Endometrial microvascular endothelial cells (primary cell): ENCODE results near the gene FXYD3. TPM values are rescaled to one million over a fixed set of nuclear protein-coding genes. Genes with fewer than 3 reads are reported as not detected.

Source experiments
- in situ Hi-C: cut with HindIII; loops from 2 replicates; pipeline ENCODE4 v1.10.0; 2017; ENCODE audit warnings: low sequenced_read_pairs, low pct_unique_long_range_greater_than_20kb; ENCODE audit errors: inconsistent ontology term
- total RNA-seq: library from RNA; depleted of rRNA; stranded (reverse); fragments of >200 nt; gene quantifications from one replicate; pipeline ENCODE4 v1.2.3, GENCODE V29; 2015; ENCODE audit errors: inconsistent ontology term

Gene FXYD3, protein sequence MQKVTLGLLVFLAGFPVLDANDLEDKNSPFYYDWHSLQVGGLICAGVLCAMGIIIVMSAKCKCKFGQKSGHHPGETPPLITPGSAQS
- total RNA-seq: not detected

DNA sequence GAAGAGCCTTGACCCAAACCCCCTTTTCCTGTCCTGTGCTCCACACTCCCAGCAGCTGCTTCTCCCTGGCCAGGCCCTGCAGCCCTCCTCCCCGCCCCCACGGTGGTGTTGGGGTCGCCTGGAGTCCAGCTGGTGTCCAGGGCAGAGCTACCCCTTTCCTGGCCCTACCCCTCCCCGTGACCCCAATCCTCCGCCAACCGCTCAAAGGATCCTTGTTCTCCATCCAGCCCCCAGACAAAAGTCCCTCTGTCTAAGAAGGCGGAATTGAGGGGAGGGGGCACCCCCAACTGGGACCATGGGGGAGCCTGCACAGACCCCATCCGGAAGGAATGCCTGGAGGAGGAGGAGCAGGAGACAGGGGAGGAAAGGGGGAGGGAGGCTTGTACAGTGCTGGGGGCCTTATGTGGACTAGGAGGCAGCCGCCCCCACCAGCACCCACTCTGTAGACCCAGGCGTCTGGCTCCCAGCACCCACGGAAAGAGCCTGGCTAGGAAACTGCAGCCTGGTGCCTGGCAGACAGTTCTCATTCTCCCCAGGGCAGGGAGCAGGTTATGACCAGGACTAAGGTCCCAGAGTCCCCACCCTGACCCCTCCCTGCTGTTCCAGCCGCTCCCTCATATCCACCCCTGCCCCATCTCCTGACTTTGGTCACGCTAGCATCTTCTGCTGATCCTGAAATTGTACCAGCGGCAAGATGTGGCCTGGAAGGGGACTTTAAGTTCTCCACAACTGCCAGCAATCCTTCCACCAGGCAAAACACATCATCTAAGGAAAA lies at the start of gene FXYD3:
FXYD3 (plus strand) TSS at position 647 of the 775 bp plus-strand sequence. CDS start 3,554 bp downstream, outside the sequence.
- in situ Hi-C loops: no loop called here

DNA sequence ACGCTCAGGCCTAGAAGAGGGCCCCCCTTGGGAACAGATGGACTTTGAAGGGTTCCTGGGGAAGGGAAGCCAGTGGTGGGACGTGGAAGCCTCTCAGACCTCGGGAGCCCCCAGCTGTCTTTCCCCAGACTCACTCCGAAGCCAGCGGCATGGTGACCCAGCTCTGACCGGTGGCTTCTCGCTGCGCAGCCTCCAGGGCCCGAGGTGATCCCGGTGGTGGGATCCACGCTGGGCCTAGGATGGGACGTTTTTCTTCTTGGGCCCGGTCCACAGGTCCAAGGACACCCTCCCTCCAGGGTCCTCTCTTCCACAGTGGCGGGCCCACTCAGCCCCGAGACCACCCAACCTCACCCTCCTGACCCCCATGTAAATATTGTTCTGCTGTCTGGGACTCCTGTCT lies 49.5 kb upstream of the FXYD3 start:
- in situ Hi-C loops: no loop called here

DNA sequence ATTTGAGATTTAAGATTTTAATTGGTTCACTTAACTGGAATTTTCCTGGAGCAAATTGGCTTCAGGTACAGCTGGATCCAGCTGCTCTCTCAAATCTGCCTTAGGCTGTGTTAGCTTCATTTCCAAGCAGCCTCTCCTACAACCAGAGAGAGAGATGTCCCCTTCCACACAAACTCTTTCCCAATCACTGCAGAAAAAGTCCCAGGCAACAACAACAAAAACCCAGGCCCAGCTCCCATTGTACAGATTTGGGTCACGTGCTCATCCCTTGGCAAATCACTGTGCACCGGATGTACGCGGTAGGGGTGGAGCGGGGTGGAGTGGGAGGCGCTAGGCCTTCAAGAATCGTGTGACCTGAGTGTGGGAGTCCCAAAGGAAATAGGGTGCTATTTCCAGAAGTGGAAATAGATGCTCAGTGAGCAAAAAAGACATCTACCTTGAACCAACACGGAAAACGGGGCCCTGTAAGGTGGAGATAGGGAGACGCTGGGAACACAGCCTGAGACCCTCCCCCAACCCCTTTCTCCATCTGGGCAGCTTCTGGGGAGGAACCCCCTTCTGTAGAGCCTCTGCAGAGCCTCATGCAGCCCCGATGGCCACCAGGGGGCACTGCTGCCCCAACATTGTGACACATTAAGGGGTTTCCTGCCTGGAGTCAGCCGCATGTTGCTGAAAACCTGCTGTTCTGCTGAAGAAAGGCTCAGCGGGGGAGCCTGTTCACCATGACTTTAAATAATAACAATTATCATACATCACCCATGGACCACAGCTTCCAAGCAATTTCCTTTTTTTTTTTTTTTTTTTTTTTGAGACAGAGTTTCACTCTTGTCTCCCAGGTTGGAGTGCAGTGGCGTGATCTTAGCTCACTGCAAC lies 48.7 kb upstream of the FXYD3 start:
- in situ Hi-C loops: no loop called here

DNA sequence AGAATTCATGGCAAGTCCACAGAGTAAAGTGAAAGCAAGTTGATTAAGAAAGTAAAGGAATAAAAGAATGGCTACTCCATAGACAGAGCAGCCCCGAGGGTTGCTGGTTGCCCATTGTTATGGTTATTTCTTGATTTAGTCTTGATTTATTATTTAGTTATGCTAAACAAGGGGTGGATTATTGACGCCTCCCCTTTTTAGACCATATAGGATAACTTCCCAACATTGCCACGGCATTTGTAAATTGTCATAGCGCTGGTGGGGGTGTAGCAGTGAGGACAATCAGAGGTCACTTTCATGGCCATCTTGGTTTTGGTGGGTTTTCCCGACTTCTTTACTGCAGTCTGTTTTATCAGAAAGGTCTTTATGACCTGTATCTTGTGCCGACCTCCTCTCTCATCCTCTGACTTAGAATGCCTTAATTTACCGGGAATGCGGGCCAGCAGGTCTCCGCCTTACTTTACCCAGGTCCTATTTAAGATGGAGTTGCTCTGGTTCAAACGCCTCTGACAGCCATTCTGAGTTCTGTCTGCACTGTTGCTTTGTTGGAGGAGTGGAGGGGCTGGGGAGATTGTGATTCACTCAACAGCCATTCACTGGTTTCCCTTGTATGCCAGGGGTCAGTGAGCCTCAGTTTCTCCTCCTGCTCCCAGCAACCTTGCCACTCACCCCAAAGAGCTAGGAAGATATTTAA lies 46.5 kb upstream of the FXYD3 start:
- in situ Hi-C loops: no loop called here

DNA sequence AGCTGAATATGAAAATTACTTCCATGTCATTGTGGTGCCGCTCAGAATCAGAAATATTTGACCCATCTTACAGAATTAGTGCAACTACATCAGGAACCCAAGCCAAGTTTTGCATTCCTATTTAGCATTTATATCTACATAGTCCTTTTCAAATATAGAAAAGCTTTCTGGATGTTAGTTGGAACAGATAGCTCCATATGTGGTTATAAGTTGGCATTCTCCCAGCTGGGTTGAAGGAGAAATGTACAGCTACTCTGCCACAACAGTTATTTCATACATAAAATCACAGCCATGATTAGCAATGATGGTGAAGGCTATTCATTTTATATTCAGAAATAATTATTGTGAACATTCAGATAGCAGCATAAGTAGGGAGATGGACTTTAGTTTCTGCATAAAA lies 45.9 kb upstream of the FXYD3 start:
- in situ Hi-C loops: no loop called here

DNA sequence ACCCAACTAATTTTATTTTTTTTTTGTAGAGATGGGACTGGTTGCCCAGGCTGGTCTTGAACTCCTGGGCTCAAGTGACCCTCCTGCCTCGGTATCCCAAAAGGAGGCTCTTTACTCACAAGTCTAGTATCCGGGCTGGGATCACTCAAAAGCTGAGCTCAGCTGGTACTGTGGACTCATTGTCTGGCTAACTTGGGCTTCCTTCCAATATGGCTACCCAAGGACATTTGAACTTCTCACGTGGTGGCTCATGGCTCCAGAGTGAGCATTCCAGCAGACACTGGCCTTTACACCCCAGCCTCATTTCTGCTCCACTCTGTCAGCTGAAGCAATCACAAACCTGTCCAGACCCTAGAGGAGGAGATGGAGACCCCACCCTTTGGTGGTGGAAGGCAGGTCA lies 45.2 kb upstream of the FXYD3 start:
- in situ Hi-C loops: no loop called here

DNA sequence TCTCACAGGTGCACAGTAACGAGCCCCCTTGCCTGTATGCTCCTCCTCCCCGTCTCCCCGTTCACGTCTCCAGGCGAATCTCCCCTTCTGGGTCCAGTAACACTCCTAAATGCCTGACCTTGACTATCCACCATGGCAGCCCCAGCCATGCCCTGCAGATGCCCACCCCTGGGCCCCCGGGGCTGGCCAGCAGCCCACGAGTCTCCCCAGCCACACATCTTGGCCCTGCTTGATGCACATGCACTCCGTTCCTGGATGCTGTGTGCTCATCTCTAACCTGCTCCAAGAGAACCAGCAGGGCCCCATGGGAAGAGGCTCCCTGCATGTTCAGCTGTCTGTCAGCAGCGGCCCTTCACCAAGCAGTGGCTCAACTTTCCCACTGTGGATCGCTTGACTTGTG lies 42.1 kb upstream of the FXYD3 start:
- in situ Hi-C loops: no loop called here

DNA sequence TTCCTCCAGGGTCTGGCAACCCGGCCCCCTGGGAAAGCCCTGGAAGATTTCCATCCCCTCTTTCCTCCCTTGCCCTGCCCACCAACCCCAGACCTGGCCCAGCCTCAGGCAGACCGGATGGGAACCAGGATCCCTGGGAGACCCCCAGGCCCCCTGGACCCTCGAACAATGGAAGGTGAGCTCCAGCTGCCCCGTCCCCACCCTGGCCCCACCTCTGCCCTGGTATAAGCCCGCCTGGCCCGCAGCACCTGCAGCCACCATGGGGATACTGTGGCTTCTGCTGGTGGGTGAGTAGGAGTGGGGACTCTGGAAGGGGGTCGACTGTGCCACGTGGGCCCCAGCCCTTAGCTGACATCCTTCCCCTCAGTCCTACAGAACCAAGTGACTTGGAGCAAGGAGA lies 41.7 kb upstream of the FXYD3 start:
- in situ Hi-C loops: no loop called here

DNA sequence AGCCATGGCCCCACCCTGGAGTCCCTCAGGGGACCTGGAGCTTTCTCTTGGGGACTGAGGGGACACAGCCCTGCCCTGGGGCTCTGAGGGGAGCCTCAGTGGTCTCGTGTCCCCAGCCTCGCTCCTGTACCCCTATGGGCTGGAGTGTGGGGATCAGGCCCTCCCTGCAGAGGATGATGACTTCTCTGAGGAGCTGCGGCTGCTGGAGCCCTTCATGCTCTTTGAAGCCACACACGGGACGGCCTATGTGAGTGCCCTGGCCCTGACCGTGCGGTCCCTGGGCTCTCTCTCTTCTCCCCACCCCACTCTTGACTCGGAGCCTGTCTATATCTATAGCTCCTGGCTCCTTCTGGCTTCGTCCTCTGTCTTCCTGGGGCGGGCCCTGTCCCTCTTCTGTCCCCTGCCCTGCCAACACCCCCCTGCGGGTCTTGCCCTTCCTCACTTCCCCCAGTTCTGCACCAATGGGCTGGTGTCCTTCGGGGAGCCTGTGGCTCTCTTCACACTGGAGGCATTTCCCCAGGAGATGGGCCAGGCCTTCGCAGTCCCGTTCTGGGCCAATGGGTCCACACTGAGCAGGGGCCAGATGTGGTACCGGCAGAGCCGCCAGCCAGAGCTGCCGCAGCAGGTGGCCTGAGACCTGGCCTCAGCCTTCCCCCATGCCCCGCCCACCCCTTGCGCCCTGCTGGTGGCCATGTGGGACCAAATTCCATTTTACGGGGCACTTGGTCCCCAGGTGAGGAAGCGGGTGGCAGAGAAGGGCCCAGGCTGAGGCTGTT lies 41.0 kb upstream of the FXYD3 start:
- in situ Hi-C loops: no loop called here

DNA sequence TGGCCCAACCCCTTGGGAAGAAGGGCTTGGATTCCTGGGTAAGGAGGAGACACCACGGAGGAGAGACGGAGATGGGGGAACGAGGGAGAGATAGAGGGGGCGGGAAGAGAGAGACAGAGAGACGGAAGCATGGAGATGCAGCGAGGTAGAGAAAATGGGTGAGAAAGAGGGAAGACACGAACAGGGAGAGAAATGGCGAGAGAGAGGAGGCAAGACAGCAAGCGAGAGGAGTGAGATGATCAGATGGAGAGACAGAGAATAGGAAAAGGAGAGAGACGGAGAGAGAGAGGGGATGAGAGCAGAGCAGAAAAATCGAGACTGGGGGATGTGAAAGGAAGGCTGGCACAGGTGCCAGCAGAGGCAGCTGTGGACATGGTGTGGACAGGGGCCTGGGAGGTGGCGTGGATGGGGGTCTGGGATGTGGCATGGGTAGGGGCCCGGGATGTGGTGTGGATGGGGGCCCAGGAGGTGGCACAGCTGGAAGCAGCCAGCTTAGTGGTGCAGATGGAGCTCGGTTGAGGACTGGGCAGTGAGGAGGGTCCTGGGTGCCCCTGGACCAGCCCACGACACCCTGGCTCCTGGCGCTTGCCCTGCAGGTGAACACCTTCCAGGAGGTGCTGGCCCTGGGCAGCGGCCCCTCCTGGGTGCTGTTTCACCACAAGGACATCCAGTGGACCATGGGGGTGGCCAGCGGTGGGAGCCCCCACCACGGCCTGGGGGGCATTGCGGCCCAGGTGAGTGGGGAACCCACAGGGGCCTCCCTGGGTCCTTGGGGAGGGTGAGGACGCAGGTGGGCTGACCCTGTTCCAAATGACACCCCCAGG lies 40.2 kb upstream of the FXYD3 start:
- in situ Hi-C loops: no loop called here

DNA sequence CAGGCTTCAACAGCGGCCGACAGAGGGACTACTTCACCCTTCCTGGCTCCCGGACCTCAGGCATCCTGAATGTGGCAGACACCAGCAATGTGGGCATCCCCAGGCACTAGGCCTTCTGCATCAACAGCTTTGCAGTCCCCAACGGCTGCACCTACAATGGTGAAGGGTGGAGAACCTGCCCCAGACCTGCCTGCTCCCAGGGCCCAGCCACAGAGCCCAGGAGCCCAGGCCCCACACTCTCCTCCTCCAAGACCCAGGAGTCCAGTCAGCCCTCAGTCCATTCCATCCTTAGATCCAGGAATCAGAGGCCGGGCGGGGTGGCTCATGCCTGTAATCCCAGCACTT lies 39.6 kb upstream of the FXYD3 start:
- in situ Hi-C loops: no loop called here

DNA sequence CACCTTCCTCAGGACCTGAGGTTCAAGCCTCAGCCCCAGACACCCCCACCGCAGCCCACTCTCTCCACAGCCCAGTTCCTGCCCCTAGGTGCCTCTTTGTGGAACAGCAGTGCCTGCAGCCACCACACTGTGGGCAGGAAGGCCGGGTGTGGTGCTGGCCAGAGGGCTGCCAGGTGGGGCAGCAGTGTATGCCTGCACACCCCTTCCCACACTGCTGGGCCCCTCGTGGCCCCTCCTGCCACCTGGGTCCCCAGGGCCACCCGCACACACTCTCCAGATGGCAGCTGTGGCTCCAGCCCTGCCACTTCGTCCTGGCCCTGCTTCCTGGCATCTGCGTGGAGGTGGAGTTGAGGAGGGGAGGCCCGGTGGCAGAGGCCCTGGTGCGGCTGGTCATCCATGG lies 39.0 kb upstream of the FXYD3 start:
- in situ Hi-C loops: no loop called here

DNA sequence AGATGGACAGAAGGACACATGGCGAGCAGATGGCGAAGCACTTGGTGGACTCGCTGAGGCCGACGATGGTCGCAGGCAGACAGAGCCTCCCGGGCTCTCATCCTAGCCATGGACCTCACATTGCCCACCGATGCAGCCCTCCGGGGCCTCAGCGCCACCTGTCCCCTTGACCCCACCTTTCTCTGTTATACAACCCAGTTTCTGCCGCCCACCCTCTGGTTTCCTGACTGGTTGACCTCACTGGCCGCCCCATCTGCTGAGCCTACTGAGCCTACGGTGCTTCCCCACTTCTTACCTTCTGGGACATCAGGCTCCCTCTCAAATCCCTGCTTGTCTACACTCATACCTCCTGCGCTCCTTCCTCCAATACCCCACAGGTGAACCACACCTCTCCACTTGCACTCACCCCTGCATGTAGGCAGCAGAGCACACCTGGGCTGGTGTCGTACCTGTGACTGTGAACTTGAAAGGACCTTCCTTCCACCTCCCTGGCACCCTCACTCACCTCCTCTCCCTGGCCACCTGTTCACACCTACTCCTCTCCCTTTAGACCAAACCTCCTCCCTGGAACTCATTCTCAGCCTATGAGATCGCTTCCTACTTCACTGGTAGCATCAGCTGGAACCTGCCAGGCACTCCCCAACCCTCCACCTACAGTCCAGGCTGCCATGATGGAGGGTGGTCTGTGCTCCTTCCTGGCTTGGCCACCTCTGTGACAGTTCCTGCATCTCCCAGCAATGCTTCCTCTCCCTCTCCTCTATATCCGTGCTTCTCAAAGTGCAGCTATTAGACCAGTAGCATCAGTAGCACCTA lies 38.0 kb upstream of the FXYD3 start:
- in situ Hi-C loops: no loop called here

DNA sequence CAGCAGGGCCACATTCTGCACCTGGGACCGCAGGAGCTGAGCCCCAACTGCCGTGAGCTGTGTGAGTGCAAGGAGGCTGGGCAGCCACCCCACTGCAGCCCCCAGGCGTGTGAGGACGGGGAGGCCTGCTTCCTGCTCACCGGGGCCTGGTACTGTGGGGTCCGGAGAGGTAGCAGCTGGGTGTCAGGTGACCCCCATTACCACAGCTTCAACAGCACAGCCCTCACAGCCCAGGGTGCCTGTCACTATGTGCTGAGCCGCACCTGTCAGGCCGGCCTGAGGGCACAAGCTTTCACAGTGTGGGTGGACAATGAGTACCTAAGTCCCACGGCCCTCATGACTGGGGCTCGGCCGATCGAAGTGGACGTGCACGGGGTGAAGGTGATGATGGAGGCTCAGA lies 35.8 kb upstream of the FXYD3 start:
- in situ Hi-C loops: no loop called here

DNA sequence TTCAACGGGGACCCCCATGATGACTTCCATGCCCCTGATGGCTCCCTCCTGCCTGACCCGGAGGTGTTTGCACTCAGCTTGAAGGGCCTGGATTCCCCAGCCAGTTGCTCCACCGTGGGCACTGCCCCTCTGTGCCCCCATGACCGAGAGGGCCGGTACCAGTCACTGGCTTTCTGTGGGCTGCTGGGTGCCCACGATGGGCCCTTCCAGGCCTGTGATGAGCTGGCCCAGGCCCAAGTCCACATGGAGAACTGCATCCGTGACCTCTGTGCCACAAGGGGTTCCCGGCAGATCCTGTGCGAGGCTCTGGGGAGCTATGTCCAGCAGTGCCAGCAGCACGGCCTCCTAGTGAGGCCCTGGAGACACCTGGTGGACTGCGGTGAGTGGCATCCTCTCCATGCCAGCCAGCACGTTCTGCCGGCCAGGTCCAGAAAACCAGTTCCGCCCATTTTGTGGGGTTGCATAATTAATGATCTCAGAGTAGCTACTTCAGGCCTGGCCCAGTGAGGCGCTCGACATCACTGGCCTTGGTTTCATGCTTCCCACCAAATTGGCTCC lies 34.9 kb upstream of the FXYD3 start:
- in situ Hi-C loops: no loop called here

DNA sequence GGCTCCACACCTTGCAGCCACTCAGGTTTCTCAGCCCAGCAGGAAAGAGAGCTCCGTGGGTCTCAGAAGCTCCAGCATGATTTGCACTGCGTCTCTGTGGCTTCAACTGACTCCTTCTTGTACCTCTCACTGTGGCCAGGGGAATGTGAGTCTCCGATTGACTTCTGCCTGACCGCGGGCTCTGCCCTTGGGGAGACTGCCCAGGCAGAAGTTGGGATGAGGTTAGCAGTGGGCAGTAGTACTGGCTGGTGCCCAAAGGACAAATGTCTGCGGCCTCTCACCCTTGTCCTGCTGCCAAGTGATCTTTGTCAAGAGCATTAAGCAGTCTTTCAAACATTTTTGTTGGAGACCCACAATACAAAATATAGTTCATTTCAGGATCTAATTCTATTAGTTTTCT lies 34.4 kb upstream of the FXYD3 start:
- in situ Hi-C loops: no loop called here
